DND-41 (cell line): ENCODE data around the gene RAMACL.

Experiments
- ATAC-seq: fragments of 200-7000 bp; cut with Tn5 transposase; 3 replicates; pipeline ENCODE4 v1.9.1; 2021; ENCODE audit warnings: low read depth; ENCODE audit not compliant: insufficient read depth
- DNase-seq: peaks from one replicate; pipeline ENCODE4 v3.0.0-alpha.2; 2020
- H2AFZ ChIP-seq: 2 replicates; pipeline ENCODE4 v1.6.0; 2012; ENCODE audit warnings: low read depth, low read length
- H3K27ac ChIP-seq: 2 replicates; pipeline ENCODE4 v1.5.1; 2012; ENCODE audit warnings: low read length, inconsistent platforms
- H3K27me3 ChIP-seq: fragments of 200-600 bp; sonication (generic); 2 replicates; pipeline ENCODE4 v1.6.0; 2012; ENCODE audit warnings: low read length, mild to moderate bottlenecking, inconsistent platforms; ENCODE audit not compliant: insufficient read depth, poor library complexity
- H3K36me3 ChIP-seq: 2 replicates; pipeline ENCODE4 v1.5.1; 2012; ENCODE audit warnings: low read length, inconsistent platforms; ENCODE audit not compliant: insufficient read depth
- H3K4me1 ChIP-seq: 2 replicates; pipeline ENCODE4 v1.5.1; 2012; ENCODE audit warnings: mild to moderate bottlenecking, low read length; ENCODE audit not compliant: insufficient read depth
- H3K4me2 ChIP-seq: 2 replicates; pipeline ENCODE4 v1.6.0; 2012; ENCODE audit warnings: mild to moderate bottlenecking, moderate library complexity, low read length, inconsistent platforms; ENCODE audit not compliant: insufficient read depth
- H3K4me3 ChIP-seq, 2 experiments: fragments of 200-600 bp in 1 of 2; shearing (Covaris generic) in 1 of 2; 2 replicates each; pipeline ENCODE4 v1.5.1; 2012 to 2016; ENCODE audit warnings: inconsistent platforms in 2 of 2, low read length in 2 of 2, mild to moderate bottlenecking in 2 of 2, low read depth in 1 of 2, moderate library complexity in 1 of 2
- H3K79me2 ChIP-seq: 2 replicates; pipeline ENCODE4 v1.6.0; 2012; ENCODE audit warnings: low read length, inconsistent platforms; ENCODE audit not compliant: insufficient read depth
- H3K9ac ChIP-seq: 2 replicates; pipeline ENCODE4 v1.6.0; 2012; ENCODE audit warnings: low read depth, mild to moderate bottlenecking, inconsistent platforms, low read length, moderate library complexity
- H3K9me3 ChIP-seq: 2 replicates; pipeline ENCODE4 v1.5.1; 2012; ENCODE audit warnings: low read length, moderate library complexity, mild to moderate bottlenecking, inconsistent platforms; ENCODE audit not compliant: insufficient read depth, severe bottlenecking
- H4K20me1 ChIP-seq: 2 replicates; pipeline ENCODE4 v1.6.0; 2012; ENCODE audit warnings: low read length; ENCODE audit not compliant: insufficient read depth
- EZH2 ChIP-seq: IDR thresholded peaks from 3 replicates; pipeline ENCODE4 v1.6.1; 2012; ENCODE audit warnings: borderline replicate concordance, low read depth, mild to moderate bottlenecking, moderate library complexity, low read length, inconsistent platforms; ENCODE audit not compliant: severe bottlenecking
- TF ChIP-seq, protein P1 (sequence below): IDR thresholded peaks from 2 replicates; pipeline ENCODE4 v1.5.1; 2012; ENCODE audit warnings: borderline replicate concordance, low read length, moderate library complexity, mild to moderate bottlenecking; ENCODE audit not compliant: poor library complexity, severe bottlenecking; ENCODE audit errors: extremely low read depth

The RAMACL gene

DNA sequence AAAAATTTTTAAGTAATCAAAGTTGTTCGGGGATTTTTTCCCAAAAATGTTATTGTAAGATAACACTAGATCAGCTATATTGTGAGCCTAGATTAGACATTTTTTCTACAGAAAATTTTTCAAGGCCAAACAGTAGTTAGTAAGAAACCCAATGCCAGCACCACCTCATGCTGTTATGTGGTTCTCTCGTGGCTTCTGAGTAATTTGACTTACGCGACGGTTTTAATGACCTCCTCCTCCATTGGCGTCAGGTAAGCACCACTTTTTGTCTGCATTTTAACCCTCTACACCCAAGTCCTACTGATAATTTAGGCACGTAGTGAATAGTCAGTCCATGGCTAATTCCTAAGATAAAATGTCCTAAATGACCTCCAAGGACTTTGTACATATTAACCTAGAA, 30.9 kb upstream of the RAMACL start:
- TF ChIP-seq, protein P1, sequence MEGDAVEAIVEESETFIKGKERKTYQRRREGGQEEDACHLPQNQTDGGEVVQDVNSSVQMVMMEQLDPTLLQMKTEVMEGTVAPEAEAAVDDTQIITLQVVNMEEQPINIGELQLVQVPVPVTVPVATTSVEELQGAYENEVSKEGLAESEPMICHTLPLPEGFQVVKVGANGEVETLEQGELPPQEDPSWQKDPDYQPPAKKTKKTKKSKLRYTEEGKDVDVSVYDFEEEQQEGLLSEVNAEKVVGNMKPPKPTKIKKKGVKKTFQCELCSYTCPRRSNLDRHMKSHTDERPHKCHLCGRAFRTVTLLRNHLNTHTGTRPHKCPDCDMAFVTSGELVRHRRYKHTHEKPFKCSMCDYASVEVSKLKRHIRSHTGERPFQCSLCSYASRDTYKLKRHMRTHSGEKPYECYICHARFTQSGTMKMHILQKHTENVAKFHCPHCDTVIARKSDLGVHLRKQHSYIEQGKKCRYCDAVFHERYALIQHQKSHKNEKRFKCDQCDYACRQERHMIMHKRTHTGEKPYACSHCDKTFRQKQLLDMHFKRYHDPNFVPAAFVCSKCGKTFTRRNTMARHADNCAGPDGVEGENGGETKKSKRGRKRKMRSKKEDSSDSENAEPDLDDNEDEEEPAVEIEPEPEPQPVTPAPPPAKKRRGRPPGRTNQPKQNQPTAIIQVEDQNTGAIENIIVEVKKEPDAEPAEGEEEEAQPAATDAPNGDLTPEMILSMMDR, result no peak
- no peak for TF ChIP-seq EZH2
- Histone ChIP-seq H3K36me3 (no peaks in the 10 kb centered on the region), H3K9ac (no peak overlapping the region), H4K20me1 (0 out of 2 replicates have a peak, but pooled peaks cover 3% of the 10 kb centered on the region), H3K27ac (no peak overlapping the region), H3K27me3 (no peaks in the 10 kb centered on the region), H3K9me3 (no peaks in the 10 kb centered on the region), H3K4me1 (no peaks in the 10 kb centered on the region), H3K4me2 (no peak overlapping the region), H3K4me3 (no peak overlapping the region), H3K79me2 (no peaks in the 10 kb centered on the region), H2AFZ (no peak overlapping the region)
- ATAC-seq (no peak), DNase-seq (no peak)

DNA sequence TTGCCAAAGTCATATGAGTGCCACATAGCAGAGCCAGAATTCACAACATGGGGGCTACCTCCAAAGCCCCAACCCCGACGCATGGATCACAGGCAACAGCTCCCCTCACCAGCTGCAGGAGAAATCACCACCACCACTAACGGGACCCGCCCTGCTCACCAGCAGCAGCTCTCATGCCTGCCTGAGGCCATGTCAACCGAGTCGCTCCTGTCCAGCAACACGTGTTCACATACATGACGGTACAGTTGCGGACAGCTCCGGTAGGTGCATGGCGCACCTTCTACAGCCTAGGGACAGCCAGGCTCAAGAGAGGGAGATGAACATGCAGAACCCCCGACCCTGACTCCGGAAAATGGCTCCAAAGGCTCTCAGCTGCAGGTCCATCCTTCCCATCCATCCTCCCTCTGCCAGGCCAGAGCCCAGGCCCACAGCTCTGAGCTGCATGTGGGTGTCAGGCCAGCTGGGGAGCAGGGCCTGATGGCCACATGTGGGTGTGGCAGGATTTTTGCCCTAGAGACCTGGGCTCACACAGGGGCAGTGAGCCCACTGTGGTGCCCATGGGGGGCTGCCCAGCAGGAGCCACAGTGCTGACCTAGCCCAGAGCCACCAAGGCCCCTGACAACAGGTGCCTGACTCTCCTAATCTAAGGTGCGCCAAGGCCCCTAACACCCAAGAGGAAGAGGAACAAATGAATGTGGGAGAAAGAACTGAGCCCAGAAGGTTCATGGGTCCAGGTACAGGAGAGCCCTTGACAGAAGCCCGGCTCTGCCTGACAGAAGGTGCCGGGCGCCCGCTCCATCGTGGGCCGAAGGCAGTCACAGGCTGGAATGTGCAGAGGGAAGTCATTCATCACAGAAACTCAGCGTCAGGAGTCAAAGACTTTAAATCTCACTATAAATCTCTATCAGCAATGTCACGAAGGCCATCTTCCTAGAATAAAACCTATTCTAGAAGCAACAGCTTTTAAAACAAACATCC, 30.1 kb upstream of the RAMACL start:
- Histone ChIP-seq H3K4me2 (no peak overlapping the region), H3K9me3 (no peaks in the 10 kb centered on the region), H3K36me3 (no peaks in the 10 kb centered on the region), H3K4me1 (no peaks in the 10 kb centered on the region), H3K27ac (no peak overlapping the region), H2AFZ (no peak overlapping the region), H4K20me1 (0 out of 2 replicates have a peak, but pooled peaks cover 3% of the 10 kb centered on the region), H3K79me2 (no peaks in the 10 kb centered on the region), H3K4me3 (no peak overlapping the region), H3K27me3 (no peaks in the 10 kb centered on the region), H3K9ac (no peak overlapping the region)
- ATAC-seq (no peak), DNase-seq (no peak)
- TF ChIP-seq EZH2, result no peak

DNA sequence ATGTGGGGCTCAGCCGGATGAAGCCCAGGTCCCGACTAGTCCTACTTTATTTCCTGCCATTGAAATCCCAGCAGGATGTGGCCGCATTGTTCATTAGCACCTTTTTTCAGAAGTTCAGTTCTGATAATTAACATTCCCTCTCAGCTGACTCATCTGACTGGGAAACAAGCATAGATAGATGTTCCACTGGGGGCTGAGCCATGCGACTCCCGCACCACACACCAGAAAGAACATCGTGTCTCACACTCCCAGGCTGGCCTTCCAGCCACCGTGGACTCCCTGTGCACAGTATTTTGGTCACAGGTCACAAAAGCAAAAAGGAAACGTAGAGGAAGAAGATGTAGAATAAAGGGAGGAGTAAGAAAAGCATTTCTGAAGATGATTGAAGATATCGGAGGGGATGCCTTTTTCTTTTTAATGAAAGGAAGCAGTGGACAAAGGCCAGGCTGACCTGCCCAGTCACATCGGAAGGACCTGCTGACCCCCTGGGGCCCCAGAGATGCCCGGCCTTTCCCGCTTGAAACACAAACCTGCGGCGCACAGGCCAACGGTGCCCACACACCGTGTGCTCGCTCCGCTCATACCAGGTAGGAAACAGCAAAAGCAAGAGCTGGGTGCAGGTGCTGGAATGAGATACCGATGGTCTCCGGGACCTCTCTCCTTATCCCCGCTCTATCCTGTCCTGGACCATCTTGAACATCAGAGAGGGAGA, 28.7 kb upstream of the RAMACL start:
- Histone ChIP-seq H3K4me3 (no peak overlapping the region), H3K79me2 (no peaks in the 10 kb centered on the region), H3K4me1 (no peaks in the 10 kb centered on the region), H3K27me3 (no peaks in the 10 kb centered on the region), H2AFZ (no peak overlapping the region), H3K9me3 (no peaks in the 10 kb centered on the region), H3K36me3 (no peaks in the 10 kb centered on the region), H4K20me1 (0 out of 2 replicates have a peak, but pooled peaks cover 3% of the 10 kb centered on the region), H3K4me2 (no peak overlapping the region), H3K27ac (no peak overlapping the region), H3K9ac (no peak overlapping the region)
- DNase-seq, result no peak
- no peak for TF ChIP-seq EZH2
- TF ChIP-seq, protein P1, result no peak
- ATAC-seq, result no peak

DNA sequence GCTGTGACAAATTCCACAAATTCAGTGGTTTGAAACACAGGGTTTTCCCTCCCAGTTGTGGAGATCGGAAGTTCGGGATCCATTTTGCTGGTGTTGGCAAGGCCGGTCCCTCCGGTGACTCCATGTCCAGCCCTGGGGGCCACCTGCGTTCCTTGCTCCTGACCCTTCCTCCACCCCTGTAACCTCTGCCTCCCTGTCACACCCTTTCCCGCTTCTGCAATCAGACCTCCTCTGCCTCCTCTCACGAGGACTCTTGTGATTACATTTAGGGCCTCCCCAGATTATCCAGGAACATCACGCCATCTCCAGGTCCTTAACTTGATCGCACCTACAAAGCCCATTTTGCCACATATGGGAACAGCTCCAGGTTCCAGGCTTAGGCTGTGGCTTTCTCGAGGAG, 28.1 kb upstream of the RAMACL start:
- no peak overlapping the region for H3K4me2 ChIP-seq

More for the DNA sequence above, 28.1 kb upstream of the RAMACL start:
- no peaks in the 10 kb centered on the region for H3K36me3 ChIP-seq
- H3K9me3 ChIP-seq, result no peaks in the 10 kb centered on the region
- no peaks in the 10 kb centered on the region for H3K79me2 ChIP-seq
- no peaks in the 10 kb centered on the region for H3K27me3 ChIP-seq
- DNase-seq (no peak), ATAC-seq (no peak)
- TF ChIP-seq EZH2, result no peak
- TF ChIP-seq, protein P1, result peak; percentile 11
- H3K4me3 ChIP-seq, result no peak overlapping the region
- H3K9ac ChIP-seq, result no peak overlapping the region
- no peak overlapping the region for H2AFZ ChIP-seq
- H3K4me1 ChIP-seq, result no peaks in the 10 kb centered on the region
- no peak overlapping the region for H3K27ac ChIP-seq
- H4K20me1 ChIP-seq, result 0 out of 2 replicates have a peak, but pooled peaks cover 3% of the 10 kb centered on the region
